ENCODE data around the gene MSX2. TPM values are rescaled to one million over a fixed set of nuclear protein-coding genes. Genes with fewer than 3 reads are reported as not detected.

The MSX2 gene
- total RNA-seq, 1 experiment from 2014 or later: 11.3 TPM

DNA sequence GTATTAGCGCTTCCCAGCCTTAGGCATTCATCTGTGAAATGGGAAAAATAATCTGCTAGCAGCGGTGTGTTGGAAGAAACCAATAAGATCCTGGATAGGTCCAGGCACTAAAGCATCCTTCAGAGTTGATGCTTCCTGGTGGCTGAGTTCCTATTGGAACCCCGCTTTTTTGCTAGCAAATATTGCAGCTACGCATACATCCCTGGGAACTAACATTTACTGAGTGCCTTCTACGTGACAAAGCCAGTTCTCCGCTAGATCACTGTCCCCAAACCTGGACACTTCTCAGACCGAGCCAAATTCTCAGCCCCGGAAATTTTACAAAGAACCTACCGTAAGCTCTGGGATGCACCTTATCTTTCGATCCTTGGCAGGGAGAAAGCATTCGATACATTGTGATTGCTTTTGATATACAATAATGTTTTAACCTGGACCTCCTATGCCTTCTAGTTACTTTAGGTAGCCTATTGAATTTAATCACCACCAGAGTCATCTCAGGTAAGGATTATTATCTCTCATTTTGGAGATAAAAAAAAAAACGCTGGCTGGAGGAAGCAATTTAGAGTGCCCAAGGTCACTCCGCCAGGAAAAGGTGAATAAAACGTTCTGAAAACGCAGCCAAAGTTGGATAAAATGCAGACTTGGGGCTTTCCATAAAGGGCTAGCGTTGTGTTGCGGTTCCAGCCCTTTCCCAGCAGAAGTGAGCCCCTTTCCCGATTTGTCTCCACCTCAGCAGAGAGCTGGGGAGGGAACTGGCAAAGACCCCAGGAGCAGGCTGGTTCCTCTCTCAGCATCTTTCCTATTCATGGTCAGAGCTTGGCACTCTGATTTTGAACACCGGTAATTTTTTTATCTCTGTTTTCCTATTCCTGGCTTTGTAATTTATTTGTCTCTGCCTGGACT is 2.6 kb upstream of the MSX2 start (continued):
- TF ChIP-seq MAX (IDR thresholded peaks at IDR 0.05): no peak
- no peak for TF ChIP-seq POLR2A (IDR thresholded peaks at IDR 0.05; ENCODE audit: borderline replicate concordance, extremely low read depth, insufficient read depth, insufficient read length)
- no peak for TF ChIP-seq RAD21 (IDR thresholded peaks at IDR 0.05; ENCODE audit: low read depth)
- no peak for TF ChIP-seq ELF1 (IDR thresholded peaks at IDR 0.05; ENCODE audit: borderline replicate concordance, low read depth)

DNA sequence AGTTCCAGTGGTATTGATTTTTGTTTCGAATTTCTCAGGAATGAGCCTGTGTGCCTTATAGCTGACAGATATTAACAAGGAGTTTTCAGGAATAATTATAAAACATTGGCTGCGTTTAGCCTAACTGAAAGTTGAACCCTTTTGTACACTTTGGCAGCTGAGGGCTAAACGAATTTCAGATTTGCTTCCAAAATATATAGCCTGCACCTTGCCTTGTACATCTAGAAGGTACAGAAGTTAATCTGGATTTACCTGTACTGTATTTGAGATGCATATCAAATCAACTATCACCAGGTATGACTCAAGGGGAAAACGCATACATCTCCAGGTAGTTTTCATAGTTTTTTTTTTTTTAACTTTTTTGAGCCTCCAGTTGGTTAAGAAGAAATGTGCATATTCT is 1.9 kb upstream of the MSX2 start:
- no peaks in the 10 kb centered on the region for H3K9me3 ChIP-seq (ENCODE audit: control insufficient read depth in 1 of 2, insufficient read depth in 1 of 2, low read depth in 1 of 2, low read length in 2 of 2)
- ChIA-PET CTCF (no interaction called here), POLR2A (no interaction called here), RAD21 (ENCODE audit: low non-redundant PET in 1 of 2, low total read pairs in 2 of 2, uncharacterized antibody in 2 of 2, unreplicated experiment in 2 of 2) (no interaction called here)
- H4K20me1 ChIP-seq (ENCODE audit: insufficient read depth): no peaks in the 10 kb centered on the region
- H3K4me3 ChIP-seq (replicated peaks in 1 of 2; ENCODE audit: low read depth in 1 of 2, low read length in 2 of 2): no peak overlapping the region
- intact Hi-C loops (cut with micrococcal nuclease): loop anchor here (5.0 to 10.0 kb wide), 2 partner anchors 200 to 958 kb away; no protein-coding TSS in a partner anchor
- DNase-seq (ENCODE audit: low read depth, low spot score) (no peak), ATAC-seq (no peak)
- no peaks in the 10 kb centered on the region for H3K36me3 ChIP-seq (ENCODE audit: control insufficient read depth in 1 of 2, insufficient read depth in 2 of 2, low read length in 2 of 2)
- no peak overlapping the region for H3K27ac ChIP-seq (ENCODE audit: low read depth, low read length)
- no TSS peak for BruUV-seq (replicated peaks)
- peaks cover 27% of the 10 kb centered on the region for H3K79me2 ChIP-seq (ENCODE audit: insufficient read depth, low read length)
- H3K4me1 ChIP-seq (ENCODE audit: control insufficient read depth in 1 of 2, insufficient read depth in 2 of 2, low read length in 2 of 2): peaks cover 7 to 43% of the 10 kb centered on the region in 2 experiments; a peak in 3 of 4 replicates
- H3K4me2 ChIP-seq (ENCODE audit: low read length): no peak overlapping the region
- peaks cover 19% of the 10 kb centered on the region; the same call in 1 of the 2 replicates for H3K27me3 ChIP-seq (ENCODE audit: insufficient read depth, low read length)
- H3K9me2 ChIP-seq (ENCODE audit: insufficient read depth): no peaks in the 10 kb centered on the region
- H3K9ac ChIP-seq (ENCODE audit: low read length): no peak overlapping the region
- H2AFZ ChIP-seq (ENCODE audit: low read depth, low read length, poor library complexity, severe bottlenecking): no peak overlapping the region
- TF ChIP-seq CBX3 (IDR thresholded peaks at IDR 0.05; ENCODE audit: low read depth) (no peak), ZNF274 (IDR thresholded peaks at IDR 0.05; ENCODE audit: low read depth, low read length) (no peak), ELF1 (IDR thresholded peaks at IDR 0.05; ENCODE audit: borderline replicate concordance, low read depth) (no peak), EGR1 (IDR thresholded peaks at IDR 0.05; ENCODE audit: low read depth) (no peak), SP1 (IDR thresholded peaks at IDR 0.05; ENCODE audit: low read depth) (no peak), ATF3 (IDR thresholded peaks at IDR 0.05) (no peak), RAD21 (IDR thresholded peaks at IDR 0.05; ENCODE audit: low read depth) (no peak), SRF (IDR thresholded peaks at IDR 0.05; ENCODE audit: low read depth) (no peak), ZFX (IDR thresholded peaks at IDR 0.05) (no peak), POLR2AphosphoS5 (IDR thresholded peaks at IDR 0.05; ENCODE audit: low read depth, low read length) (no peak), MAX (IDR thresholded peaks at IDR 0.05) (no peak), POLR2A (IDR thresholded peaks at IDR 0.05; ENCODE audit: borderline replicate concordance, extremely low read depth, insufficient read depth, insufficient read length) (no peak)
- TF ChIP-seq, protein P1, sequence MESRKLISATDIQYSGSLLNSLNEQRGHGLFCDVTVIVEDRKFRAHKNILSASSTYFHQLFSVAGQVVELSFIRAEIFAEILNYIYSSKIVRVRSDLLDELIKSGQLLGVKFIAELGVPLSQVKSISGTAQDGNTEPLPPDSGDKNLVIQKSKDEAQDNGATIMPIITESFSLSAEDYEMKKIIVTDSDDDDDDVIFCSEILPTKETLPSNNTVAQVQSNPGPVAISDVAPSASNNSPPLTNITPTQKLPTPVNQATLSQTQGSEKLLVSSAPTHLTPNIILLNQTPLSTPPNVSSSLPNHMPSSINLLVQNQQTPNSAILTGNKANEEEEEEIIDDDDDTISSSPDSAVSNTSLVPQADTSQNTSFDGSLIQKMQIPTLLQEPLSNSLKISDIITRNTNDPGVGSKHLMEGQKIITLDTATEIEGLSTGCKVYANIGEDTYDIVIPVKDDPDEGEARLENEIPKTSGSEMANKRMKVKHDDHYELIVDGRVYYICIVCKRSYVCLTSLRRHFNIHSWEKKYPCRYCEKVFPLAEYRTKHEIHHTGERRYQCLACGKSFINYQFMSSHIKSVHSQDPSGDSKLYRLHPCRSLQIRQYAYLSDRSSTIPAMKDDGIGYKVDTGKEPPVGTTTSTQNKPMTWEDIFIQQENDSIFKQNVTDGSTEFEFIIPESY (IDR thresholded peaks at IDR 0.05; ENCODE audit: extremely low read depth, insufficient replicate concordance, low read length): no peak
- TF ChIP-seq, protein P2, sequence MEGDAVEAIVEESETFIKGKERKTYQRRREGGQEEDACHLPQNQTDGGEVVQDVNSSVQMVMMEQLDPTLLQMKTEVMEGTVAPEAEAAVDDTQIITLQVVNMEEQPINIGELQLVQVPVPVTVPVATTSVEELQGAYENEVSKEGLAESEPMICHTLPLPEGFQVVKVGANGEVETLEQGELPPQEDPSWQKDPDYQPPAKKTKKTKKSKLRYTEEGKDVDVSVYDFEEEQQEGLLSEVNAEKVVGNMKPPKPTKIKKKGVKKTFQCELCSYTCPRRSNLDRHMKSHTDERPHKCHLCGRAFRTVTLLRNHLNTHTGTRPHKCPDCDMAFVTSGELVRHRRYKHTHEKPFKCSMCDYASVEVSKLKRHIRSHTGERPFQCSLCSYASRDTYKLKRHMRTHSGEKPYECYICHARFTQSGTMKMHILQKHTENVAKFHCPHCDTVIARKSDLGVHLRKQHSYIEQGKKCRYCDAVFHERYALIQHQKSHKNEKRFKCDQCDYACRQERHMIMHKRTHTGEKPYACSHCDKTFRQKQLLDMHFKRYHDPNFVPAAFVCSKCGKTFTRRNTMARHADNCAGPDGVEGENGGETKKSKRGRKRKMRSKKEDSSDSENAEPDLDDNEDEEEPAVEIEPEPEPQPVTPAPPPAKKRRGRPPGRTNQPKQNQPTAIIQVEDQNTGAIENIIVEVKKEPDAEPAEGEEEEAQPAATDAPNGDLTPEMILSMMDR (IDR thresholded peaks at IDR 0.05 in 2 of 3, conservative IDR thresholded peaks at IDR 0.05 in 1 of 3; ENCODE audit: borderline replicate concordance in 1 of 3, insufficient read depth in 1 of 3, low read depth in 2 of 3, low read length in 2 of 3): no peak
- TF ChIP-seq, protein P3, sequence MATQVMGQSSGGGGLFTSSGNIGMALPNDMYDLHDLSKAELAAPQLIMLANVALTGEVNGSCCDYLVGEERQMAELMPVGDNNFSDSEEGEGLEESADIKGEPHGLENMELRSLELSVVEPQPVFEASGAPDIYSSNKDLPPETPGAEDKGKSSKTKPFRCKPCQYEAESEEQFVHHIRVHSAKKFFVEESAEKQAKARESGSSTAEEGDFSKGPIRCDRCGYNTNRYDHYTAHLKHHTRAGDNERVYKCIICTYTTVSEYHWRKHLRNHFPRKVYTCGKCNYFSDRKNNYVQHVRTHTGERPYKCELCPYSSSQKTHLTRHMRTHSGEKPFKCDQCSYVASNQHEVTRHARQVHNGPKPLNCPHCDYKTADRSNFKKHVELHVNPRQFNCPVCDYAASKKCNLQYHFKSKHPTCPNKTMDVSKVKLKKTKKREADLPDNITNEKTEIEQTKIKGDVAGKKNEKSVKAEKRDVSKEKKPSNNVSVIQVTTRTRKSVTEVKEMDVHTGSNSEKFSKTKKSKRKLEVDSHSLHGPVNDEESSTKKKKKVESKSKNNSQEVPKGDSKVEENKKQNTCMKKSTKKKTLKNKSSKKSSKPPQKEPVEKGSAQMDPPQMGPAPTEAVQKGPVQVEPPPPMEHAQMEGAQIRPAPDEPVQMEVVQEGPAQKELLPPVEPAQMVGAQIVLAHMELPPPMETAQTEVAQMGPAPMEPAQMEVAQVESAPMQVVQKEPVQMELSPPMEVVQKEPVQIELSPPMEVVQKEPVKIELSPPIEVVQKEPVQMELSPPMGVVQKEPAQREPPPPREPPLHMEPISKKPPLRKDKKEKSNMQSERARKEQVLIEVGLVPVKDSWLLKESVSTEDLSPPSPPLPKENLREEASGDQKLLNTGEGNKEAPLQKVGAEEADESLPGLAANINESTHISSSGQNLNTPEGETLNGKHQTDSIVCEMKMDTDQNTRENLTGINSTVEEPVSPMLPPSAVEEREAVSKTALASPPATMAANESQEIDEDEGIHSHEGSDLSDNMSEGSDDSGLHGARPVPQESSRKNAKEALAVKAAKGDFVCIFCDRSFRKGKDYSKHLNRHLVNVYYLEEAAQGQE (IDR thresholded peaks at IDR 0.05; ENCODE audit: low read depth): no peak
